ENCODE measurements around the gene SETD7. TPM values are rescaled to one million over a fixed set of nuclear protein-coding genes. Genes with fewer than 3 reads are reported as not detected.

SETD7 gene
- total RNA-seq, 2 donors from 2014 or later = 71.7 to 100 TPM

GRCh38 chr4:139574641-139575040 is 18.6 kb upstream of the SETD7 start:
- no peak overlapping the region for H3K4me3 ChIP-seq
- TF ChIP-seq POLR2A (IDR thresholded peaks at IDR 0.05) (no peak), CTCF (IDR thresholded peaks at IDR 0.05) (no peak), POLR2AphosphoS5 (IDR thresholded peaks at IDR 0.05) (no peak)
- intact Hi-C loops (cut with DNase I) = no loop called here
- WGBS = 66% methylated on average over 3 of the region's 3 CpGs
- H3K4me1 ChIP-seq (replicated peaks) = no peaks in the 10 kb centered on the region
- H3K9me3 ChIP-seq = no peaks in the 10 kb centered on the region
- no peak for DNase-seq (ENCODE audit: low spot score)
- H3K36me3 ChIP-seq = no peaks in the 10 kb centered on the region
- H3K27ac ChIP-seq = no peak overlapping the region
- H3K27me3 ChIP-seq (replicated peaks; ENCODE audit: insufficient read depth) = no peaks in the 10 kb centered on the region

GRCh38 chr4:139568206-139568955 is 12.4 kb upstream of the SETD7 start:
- Histone ChIP-seq H3K27ac (no peak overlapping the region), H3K27me3 (replicated peaks; ENCODE audit: insufficient read depth) (no peaks in the 10 kb centered on the region), H3K4me3 (no peak overlapping the region), H3K9me3 (no peaks in the 10 kb centered on the region), H3K36me3 (no peaks in the 10 kb centered on the region), H3K4me1 (replicated peaks) (no peaks in the 10 kb centered on the region)
- 54% methylated on average over 10 of the region's 10 CpGs for WGBS
- intact Hi-C loops (cut with DNase I) = no loop called here
- DNase-seq (ENCODE audit: low spot score) = peak; percentile 40
- TF ChIP-seq POLR2A (IDR thresholded peaks at IDR 0.05) (no peak), CTCF (IDR thresholded peaks at IDR 0.05) (no peak), POLR2AphosphoS5 (IDR thresholded peaks at IDR 0.05) (no peak)

GRCh38 chr4:139567159-139567870 is 11.3 kb upstream of the SETD7 start:
- no peak for DNase-seq (ENCODE audit: low spot score)
- H3K4me1 ChIP-seq (replicated peaks) = no peaks in the 10 kb centered on the region
- no peaks in the 10 kb centered on the region for H3K36me3 ChIP-seq
- H3K4me3 ChIP-seq = no peak overlapping the region
- intact Hi-C loops (cut with DNase I) = no loop called here
- TF ChIP-seq POLR2A (IDR thresholded peaks at IDR 0.05) = no peak
- no peak for TF ChIP-seq CTCF (IDR thresholded peaks at IDR 0.05)
- no peak for TF ChIP-seq POLR2AphosphoS5 (IDR thresholded peaks at IDR 0.05)
- no peaks in the 10 kb centered on the region for H3K9me3 ChIP-seq
- no peak overlapping the region for H3K27ac ChIP-seq
- 90% methylated on average over 7 of the region's 7 CpGs for WGBS
- H3K27me3 ChIP-seq (replicated peaks; ENCODE audit: insufficient read depth) = no peaks in the 10 kb centered on the region

GRCh38 chr4:139564502-139564901 is 8.5 kb upstream of the SETD7 start:
- no peak for DNase-seq (ENCODE audit: low spot score)
- no peak for TF ChIP-seq POLR2A (IDR thresholded peaks at IDR 0.05)
- TF ChIP-seq CTCF (IDR thresholded peaks at IDR 0.05) = no peak
- TF ChIP-seq POLR2AphosphoS5 (IDR thresholded peaks at IDR 0.05) = no peak
- 100% methylated on average over 1 of the region's 1 CpG for WGBS
- intact Hi-C loops (cut with DNase I) = no loop called here
- no peaks in the 10 kb centered on the region for H3K27me3 ChIP-seq (replicated peaks; ENCODE audit: insufficient read depth)
- H3K9me3 ChIP-seq = no peaks in the 10 kb centered on the region
- H3K36me3 ChIP-seq = no peaks in the 10 kb centered on the region
- no peak overlapping the region for H3K4me3 ChIP-seq
- no peaks in the 10 kb centered on the region for H3K4me1 ChIP-seq (replicated peaks)
- H3K27ac ChIP-seq = no peak overlapping the region

Data from prostate gland (tissue), 2 donors.